ENCODE data around the gene SRL. TPM values are rescaled to one million over a fixed set of nuclear protein-coding genes. Genes with fewer than 3 reads are reported as not detected.

Gene SRL
- total and polyA plus RNA-seq, 2 of the 13 experiments (the other 11 are each of a cell fraction or from before 2014, with no cell fraction given), result 0.05 TPM; not detected in 1

GRCh38 chr16:4271176-4272113 lies 29.6 kb upstream of the SRL start (continued):
- TF ChIP-seq ZBTB26 (CRISPR knock-in tag; IDR thresholded peaks at IDR 0.05; ENCODE audit: borderline replicate concordance) (peak; percentile 6; the same call in 1 of the 2 replicates), ZBTB4 (CRISPR knock-in tag; IDR thresholded peaks at IDR 0.05; ENCODE audit: borderline replicate concordance) (peak; percentile 48; the same call in 1 of the 2 replicates), ARNT (IDR thresholded peaks at IDR 0.05) (no peak), FUBP1 (CRISPR knock-in tag; IDR thresholded peaks at IDR 0.05; ENCODE audit: borderline replicate concordance) (no peak), TRIM24 (CRISPR knock-in tag; IDR thresholded peaks at IDR 0.05) (no peak), ZNF891 (CRISPR knock-in tag; IDR thresholded peaks at IDR 0.05) (peak; percentile 95), HMGXB4 (CRISPR knock-in tag; IDR thresholded peaks at IDR 0.05; ENCODE audit: borderline replicate concordance in 1 of 2, low read depth in 1 of 2) (peak; percentile 45 to 55; a peak in 3 of 4 replicates), NAIF1 (CRISPR knock-in tag; IDR thresholded peaks at IDR 0.05; ENCODE audit: borderline replicate concordance) (0 out of 2 replicates have a peak, but pooled peaks have one; percentile 53), TIGD3 (CRISPR knock-in tag; IDR thresholded peaks at IDR 0.05; ENCODE audit: borderline replicate concordance) (peak; percentile 81; the same call in 1 of the 2 replicates), ZNF563 (CRISPR knock-in tag; IDR thresholded peaks at IDR 0.05) (peak; percentile 79), IKZF1 (IDR thresholded peaks at IDR 0.05) (no peak), ARID2 (CRISPR knock-in tag; IDR thresholded peaks at IDR 0.05; ENCODE audit: borderline replicate concordance) (peak; percentile 82; the same call in 1 of the 2 replicates), ZNF354B (CRISPR knock-in tag; IDR thresholded peaks at IDR 0.05) (peak; percentile 92; the same call in 1 of the 2 replicates), RARA (CRISPR knock-in tag; IDR thresholded peaks at IDR 0.05) (no peak), ZSCAN12 (CRISPR knock-in tag; IDR thresholded peaks at IDR 0.05) (no peak), HCFC1 (IDR thresholded peaks at IDR 0.05; ENCODE audit: low read depth, low read length) (peak; percentile 91), ZNF44 (CRISPR knock-in tag; IDR thresholded peaks at IDR 0.05) (peak; percentile 92), ZNF841 (CRISPR knock-in tag; IDR thresholded peaks at IDR 0.05; ENCODE audit: borderline replicate concordance) (no peak)

Measured in HepG2 (cell line).